ENCODE results near the gene ANKRD13A.
"Not testable (repeated sequence)": the region's sequence is repeated elsewhere in the genome, so short reads cannot be mapped to it uniquely, and the experiment has no call there.

GRCh38 chr12:110068115-110068514 is 68.9 kb downstream of the ANKRD13A start:
- TF ChIP-seq CTCF, POLR2A (IDR thresholded peaks at IDR 0.05): not testable (repeated sequence)

All from ovary (tissue), 3 donors.